ENCODE results near the gene UBAC2. TPM values are rescaled to one million over a fixed set of nuclear protein-coding genes. Genes with fewer than 3 reads are reported as not detected.

UBAC2 gene
- total RNA-seq, 1 donor from 2014 or later, result 59.8 TPM

- Mint-ChIP-seq H3K36me3 (ENCODE audit: low read depth) (peaks cover 13% of the 10 kb centered on the region), H3K9me3 (no peaks in the 10 kb centered on the region), H3K27me3 (ENCODE audit: low read depth) (no peaks in the 10 kb centered on the region), H3K4me3 (no peak overlapping the region), H3K27ac (ENCODE audit: unreplicated experiment) (no peak overlapping the region), H3K4me1 (peaks cover 25% of the 10 kb centered on the region)
- no peak for DNase-seq (ENCODE audit: low read depth, low spot score)
- no peak for TF ChIP-seq CTCF (conservative IDR thresholded peaks at IDR 0.05)
These were observed 56.1 kb downstream of the UBAC2 start for GRCh38 chr13:99256709-99257108.

DNA sequence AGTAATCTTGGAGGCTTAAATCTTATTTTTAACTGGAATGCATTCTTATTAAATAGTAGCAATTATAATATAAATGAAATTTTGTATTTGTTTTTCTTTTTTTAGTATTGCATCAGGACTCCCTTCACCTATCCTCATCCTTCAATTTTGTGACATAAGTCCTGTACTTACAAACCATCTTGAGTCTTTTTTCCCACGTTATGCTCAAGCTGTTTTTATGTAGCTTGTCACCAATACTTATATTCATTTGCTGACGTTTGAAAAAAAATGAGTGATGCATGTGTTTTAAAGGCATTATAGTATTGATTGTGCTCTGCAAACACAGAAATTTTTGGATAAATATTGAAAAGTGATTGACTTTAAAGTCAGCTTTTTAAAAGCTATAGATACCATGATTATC lies 56.6 kb downstream of the UBAC2 start:
- peaks cover 9% of the 10 kb centered on the region for H3K36me3 Mint-ChIP-seq (ENCODE audit: low read depth)
- no peaks in the 10 kb centered on the region for H3K9me3 Mint-ChIP-seq
- no peak for DNase-seq (ENCODE audit: low read depth, low spot score)
- H3K27me3 Mint-ChIP-seq (ENCODE audit: low read depth), result no peaks in the 10 kb centered on the region
- TF ChIP-seq CTCF (conservative IDR thresholded peaks at IDR 0.05), result no peak
- H3K4me1 Mint-ChIP-seq, result peaks cover 25% of the 10 kb centered on the region
- H3K27ac Mint-ChIP-seq (ENCODE audit: unreplicated experiment), result no peak overlapping the region
- no peak overlapping the region for H3K4me3 Mint-ChIP-seq

DNA sequence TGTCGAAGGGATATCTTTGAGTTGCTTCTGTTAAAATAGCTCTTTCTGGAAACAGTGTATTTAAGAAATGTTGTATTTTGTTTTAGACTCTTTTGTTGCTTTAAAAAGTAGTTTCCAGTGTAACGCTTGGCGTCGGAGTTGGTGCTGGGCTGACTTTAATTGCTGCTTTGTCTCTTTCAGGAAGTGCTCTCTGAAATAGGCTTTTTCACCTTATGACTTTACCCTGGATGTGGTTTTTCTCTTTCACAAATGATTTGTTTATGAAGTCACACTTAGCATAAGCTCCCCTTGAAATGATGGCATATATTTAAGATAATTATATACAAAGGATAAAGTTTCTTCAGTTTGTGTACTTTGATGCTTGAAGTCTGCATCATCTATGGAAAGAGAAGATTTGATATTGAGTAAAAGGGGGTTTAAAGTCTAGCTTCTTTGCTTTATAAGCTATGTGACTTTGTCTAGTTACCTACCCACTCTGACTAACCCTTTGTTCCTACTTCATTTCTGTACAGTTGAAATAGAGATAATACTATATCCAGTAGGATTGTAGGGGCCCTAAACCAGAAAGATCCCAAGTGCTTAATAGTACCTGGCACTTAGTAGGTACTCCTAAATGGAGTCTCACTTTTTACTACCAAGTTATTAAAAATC lies 57.7 kb downstream of the UBAC2 start, which contains the start of gene GPR18:
TSS of gene GPR18 (minus strand) at position 170 of the 651 bp plus-strand sequence. CDS start 2,507 bp downstream, outside the sequence.
- H3K4me3 Mint-ChIP-seq, result no peak within 1 kb of the TSS
- H3K4me1 Mint-ChIP-seq, result peaks cover 25% of the 10 kb centered on the region
- H3K36me3 Mint-ChIP-seq (ENCODE audit: low read depth), result peaks cover 9% of the 10 kb centered on the region
- TF ChIP-seq CTCF (conservative IDR thresholded peaks at IDR 0.05), result no peak
- no peaks in the 10 kb centered on the region for H3K9me3 Mint-ChIP-seq
- H3K27me3 Mint-ChIP-seq (ENCODE audit: low read depth), result no peaks in the 10 kb centered on the region
- peak within 1 kb of the TSS; percentile 78 for H3K27ac Mint-ChIP-seq (ENCODE audit: unreplicated experiment)
- DNase-seq (ENCODE audit: low read depth, low spot score), result no peak

DNA sequence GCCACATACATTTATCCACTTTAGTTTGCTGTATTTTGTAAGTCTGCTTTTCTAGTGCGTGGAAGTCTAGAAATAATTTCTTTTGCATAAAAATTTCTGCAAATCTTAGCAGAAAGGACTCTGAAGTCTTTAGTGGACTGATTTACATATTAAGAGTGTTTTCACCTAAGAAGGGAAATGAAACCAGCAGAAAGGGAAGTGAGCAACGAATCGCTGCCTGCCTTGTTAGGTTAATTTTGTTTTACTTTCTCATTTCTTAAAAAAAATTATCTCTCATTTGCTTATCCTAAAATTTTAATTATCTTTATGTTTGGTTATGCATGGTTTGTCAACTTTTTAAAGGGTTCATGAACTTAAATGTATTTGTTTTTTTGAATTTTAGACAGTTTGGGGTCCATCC lies 58.3 kb downstream of the UBAC2 start:
- no peaks in the 10 kb centered on the region for H3K9me3 Mint-ChIP-seq
- TF ChIP-seq CTCF (conservative IDR thresholded peaks at IDR 0.05), result no peak
- no peaks in the 10 kb centered on the region for H3K27me3 Mint-ChIP-seq (ENCODE audit: low read depth)
- peaks cover 9% of the 10 kb centered on the region for H3K36me3 Mint-ChIP-seq (ENCODE audit: low read depth)
- DNase-seq (ENCODE audit: low read depth, low spot score), result no peak
- no peak overlapping the region for H3K4me3 Mint-ChIP-seq
- H3K4me1 Mint-ChIP-seq, result peaks cover 25% of the 10 kb centered on the region
- no peak overlapping the region for H3K27ac Mint-ChIP-seq (ENCODE audit: unreplicated experiment)

DNA sequence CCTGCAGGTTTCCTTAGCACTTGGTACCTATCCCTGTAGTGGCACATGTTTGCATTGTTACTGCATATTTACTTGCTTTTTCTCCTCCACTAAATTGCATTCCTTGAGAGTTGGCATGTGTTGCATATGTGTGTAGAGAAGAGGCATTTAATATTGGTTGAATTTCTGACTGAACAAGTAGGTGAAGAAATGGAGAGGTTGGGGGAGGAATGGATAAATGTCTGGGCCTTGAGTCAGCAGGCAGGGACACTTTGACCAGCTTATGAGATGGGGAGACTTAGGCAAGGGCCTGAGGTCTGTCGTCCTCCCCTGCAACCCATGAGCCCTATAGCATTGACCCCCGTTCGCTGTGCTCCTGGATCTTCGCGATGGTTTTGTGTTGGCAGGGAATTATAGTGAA lies 59.6 kb downstream of the UBAC2 start:
- no peak for TF ChIP-seq CTCF (conservative IDR thresholded peaks at IDR 0.05)
- peaks cover 25% of the 10 kb centered on the region for H3K4me1 Mint-ChIP-seq
- no peak overlapping the region for H3K27ac Mint-ChIP-seq (ENCODE audit: unreplicated experiment)
- H3K4me3 Mint-ChIP-seq, result no peak overlapping the region
- peaks cover 4% of the 10 kb centered on the region for H3K36me3 Mint-ChIP-seq (ENCODE audit: low read depth)
- no peak for DNase-seq (ENCODE audit: low read depth, low spot score)
- no peaks in the 10 kb centered on the region for H3K27me3 Mint-ChIP-seq (ENCODE audit: low read depth)
- H3K9me3 Mint-ChIP-seq, result no peaks in the 10 kb centered on the region

All from neural crest cell (in vitro differentiated cells).